Stimulated activated CD8-positive, alpha-beta memory T cell treated with anti-CD3 and anti-CD28 coated beads, Interleukin-2, amount 100 ng/mL, for 1 hour (primary cell): Measurements from ENCODE around the gene TLDC2.
A peak's percentile ranks its signal among the peaks of the same experiment; 100 is the strongest.
"Not testable (repeated sequence)": the region's sequence is repeated elsewhere in the genome, so short reads cannot be mapped to it uniquely, and the experiment has no call there.

Experiments used
- DNase-seq, 2 donors: peaks; one replicate each; pipeline ENCODE4 v3.0.0-alpha.2; 2020; ENCODE audit warnings: low read depth in 2 of 2

The TLDC2 gene

GRCh38 chr20:36866681-36867495 lies 9.1 kb upstream of the TLDC2 start:
- no peak for DNase-seq

DNA sequence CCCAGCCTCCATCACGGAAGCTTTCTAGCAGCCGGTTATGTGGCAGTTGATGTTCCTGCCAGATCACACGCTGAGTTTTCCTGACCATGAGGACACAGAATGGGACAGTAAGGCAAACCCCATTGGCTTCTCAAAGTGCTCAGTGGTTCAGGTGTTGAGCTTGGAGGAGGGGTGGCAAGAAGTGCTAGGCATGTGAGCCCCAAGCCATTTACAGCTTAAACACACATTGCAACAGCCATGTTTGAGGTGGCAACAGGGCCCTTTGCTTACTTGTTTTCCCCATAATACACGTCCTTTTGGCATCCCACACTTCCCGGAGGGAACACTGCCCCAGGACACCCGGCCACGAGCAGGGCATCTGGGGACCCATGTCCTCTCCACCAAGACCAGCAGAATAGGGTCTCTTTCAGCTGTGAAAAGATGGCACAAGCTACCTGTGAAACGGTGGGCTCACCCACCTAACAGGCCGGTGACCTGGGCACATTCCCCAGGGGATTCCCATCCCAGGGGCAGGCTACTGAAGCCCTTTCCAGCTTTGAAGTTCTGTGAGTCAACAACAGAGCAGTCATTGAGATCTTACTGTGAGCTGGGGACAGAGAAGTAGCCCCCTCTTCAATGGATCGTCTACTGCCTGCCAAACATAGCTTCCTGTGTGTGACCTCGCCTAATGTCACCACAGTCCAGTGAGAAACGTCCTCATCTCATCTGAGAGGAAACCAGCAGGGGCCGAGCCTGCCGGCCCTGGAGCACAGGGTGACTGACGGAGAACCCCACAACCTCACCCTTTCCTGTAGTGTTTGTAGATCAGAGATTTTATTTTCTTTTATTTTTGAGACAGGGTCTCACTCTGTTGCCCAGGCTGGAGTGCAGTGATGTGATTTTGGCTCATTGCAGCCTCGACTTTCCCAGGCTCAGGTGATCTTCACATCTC lies 4.0 kb upstream of the TLDC2 start:
- no peak for DNase-seq

GRCh38 chr20:36872852-36873251 lies 3.1 kb upstream of the TLDC2 start:
- no peak for DNase-seq

DNA sequence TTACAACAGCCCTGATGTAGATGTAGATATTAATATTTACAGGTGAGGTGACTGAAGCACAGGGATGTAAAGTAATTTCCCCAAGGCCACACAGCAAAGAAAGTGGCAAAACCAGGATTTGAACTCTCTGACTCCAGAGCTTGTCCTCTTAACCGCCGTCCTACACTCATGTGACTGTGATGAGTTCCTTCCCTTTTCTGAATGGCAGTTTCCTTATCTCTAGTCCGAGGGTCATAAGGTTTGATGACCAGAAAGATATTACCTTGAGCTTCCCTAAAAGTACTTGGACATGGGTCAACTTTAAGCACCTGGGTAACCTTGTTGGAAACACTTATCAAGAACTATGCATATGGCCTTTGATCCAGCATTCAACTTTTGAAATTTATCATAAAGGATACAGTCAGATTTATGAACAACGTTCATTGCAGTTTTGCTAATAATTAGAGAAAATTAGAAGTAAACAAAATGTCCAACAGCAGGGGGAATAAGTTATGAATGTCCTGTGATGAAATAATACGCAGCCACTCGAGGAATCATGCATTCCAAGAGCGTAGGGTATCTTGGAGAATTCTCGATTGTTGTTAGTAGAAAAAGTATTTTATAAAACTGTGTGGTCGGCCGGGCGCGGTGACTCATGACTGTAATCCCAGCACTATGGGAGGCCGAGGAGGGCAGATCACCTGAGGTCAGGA lies 2.3 kb upstream of the TLDC2 start:
- DNase-seq: no peak

GRCh38 chr20:36875093-36875492 lies 845 bp upstream of the TLDC2 start:
- DNase-seq: not testable (repeated sequence)

- no peak for DNase-seq
These were observed 515 bp downstream of the TLDC2 start for GRCh38 chr20:36876473-36876833.

DNA sequence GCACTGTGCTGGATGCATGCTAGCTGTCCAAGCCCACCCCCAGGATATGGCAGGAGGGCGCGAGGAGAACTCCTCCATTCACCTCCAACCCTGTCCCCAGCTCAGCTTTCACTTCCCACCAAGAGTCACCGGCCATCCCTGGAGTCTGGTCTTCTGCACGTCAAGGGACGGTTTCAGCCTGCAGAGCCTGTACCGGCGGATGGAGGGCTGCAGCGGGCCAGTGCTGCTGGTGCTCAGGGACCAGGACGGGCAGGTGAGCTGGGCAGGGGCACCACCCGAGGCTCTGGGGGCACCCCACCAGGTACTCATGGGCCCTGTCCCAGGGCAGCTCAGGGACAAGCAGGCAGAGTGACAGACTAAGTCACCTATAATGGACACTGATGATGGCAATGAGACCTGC lies 3.0 kb downstream of the TLDC2 start:
- DNase-seq: no peak

DNA sequence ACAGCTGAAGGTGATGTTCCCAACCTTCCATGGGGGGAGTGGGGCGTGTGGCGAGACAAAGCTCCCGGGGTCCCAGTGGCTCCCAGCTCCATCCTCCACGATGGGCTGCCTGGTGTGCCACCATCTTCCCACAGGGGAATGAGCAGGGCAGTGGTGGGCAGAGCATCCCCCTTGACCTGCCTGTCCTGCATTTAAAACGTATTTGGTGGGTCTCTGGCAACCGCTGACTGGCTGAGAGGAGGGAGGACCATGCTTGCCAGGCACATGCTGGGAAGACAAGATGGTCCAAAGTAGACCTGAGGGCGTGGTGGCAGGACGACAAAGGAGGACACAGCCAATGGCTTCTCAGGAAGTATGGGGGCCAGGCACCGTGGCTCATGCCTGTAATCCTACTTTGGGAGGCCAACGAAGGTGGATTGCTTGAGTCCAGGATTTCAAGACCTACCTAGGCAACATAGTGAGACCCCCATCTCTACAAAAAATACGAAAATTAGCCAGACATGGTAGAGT lies 4.9 kb downstream of the TLDC2 start:
- DNase-seq: no peak

DNA sequence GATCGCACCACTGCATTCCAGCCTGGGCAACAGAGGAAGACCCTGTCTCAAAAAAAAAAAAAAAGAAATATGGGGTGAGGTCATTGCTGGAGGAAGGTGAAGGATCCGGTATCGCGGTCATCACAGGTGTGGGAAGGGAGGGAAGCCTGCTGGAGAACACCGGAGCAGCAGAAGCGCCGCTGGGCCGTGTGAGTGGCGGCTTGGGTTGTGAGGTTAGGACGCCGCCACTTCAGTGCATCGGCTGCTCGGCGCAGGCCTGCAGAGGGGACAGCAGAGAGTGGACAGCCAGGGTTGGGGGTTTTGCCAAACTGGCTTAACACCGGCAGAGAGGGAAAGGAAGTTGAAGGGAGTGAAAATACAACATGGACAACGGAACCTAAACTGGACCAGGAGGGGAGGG lies 5.4 kb downstream of the TLDC2 start:
- DNase-seq: no peak

- no peak for DNase-seq
These were observed 6.0 kb downstream of the TLDC2 start for GRCh38 chr20:36881888-36882287.

- DNase-seq: no peak
These were observed 8.1 kb downstream of the TLDC2 start for GRCh38 chr20:36883977-36884535.

GRCh38 chr20:36885356-36885755 lies 9.4 kb downstream of the TLDC2 start:
- DNase-seq: no peak

GRCh38 chr20:36886859-36887751 lies 11.2 kb downstream of the TLDC2 start:
- peak; percentile 50 to 62 for DNase-seq

DNA sequence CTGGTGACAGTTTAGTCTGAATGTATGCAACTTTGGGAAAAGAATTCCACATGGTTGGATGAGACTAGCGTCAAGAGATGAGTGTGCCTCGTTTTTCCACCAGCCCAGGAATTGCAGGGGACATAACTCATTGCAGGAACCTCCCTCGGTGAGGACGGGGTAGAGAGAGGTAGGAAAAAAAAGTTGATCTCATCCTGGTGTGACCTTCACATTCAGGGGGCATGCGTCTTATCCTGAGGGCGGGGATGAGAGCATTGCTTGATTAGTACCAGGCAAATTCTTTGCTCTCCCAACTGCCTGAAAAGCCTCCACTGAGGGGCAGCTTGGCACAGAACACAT lies 11.8 kb downstream of the TLDC2 start:
- no peak for DNase-seq

- DNase-seq: no peak
These were observed 13.1 kb downstream of the TLDC2 start for GRCh38 chr20:36888880-36889516.

DNA sequence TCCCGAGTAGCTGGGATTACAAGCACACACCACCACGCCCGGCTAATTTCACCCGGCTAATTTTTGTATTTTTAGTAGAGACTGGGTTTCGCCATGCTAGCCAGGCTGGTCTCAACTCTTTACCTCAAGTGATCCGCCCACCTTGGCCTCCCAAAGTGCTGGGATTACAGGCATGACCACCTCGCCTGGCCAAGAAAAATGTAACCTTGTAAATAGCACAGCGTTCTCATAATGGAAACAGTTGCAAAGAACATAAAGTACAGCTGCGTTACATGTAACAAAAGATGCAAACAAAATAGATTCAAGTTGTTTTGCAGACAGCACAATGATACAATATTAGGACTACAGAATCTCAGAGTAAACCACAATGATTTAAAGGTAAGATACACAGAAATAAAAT lies 14.6 kb downstream of the TLDC2 start:
- no peak for DNase-seq

GRCh38 chr20:36891211-36891610 lies 15.3 kb downstream of the TLDC2 start:
- no peak for DNase-seq

GRCh38 chr20:36893801-36894200 lies 17.9 kb downstream of the TLDC2 start:
- no peak for DNase-seq

DNA sequence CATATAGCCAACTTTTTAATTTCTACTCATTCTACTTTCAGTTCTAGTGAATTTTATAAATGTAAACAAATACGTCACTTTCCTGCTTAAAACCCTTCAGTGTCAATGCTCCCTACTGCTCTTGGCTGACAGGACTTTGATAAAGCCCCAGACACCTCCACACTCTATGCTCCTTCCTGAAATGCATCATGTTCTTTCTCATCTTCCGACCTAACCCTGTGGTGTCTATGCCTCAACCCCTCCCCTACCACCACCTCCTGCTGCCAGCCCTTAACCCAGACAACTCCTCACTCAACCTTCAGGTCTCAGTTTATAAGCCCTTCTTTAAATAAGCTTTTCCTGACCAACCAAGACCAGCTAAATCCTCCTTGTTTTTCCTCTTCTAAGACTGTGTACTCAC lies 19.1 kb downstream of the TLDC2 start:
- DNase-seq: no peak

GRCh38 chr20:36904690-36905089 lies 28.8 kb downstream of the TLDC2 start:
- DNase-seq: no peak
